K562 (cell line): ENCODE results near the gene TRAF7. TPM values are rescaled to one million over a fixed set of nuclear protein-coding genes. Genes with fewer than 3 reads are reported as not detected.

Experiments
- ATAC-seq: fragments of 200-7000 bp; cut with Tn5 transposase; 3 replicates; pipeline ENCODE4 v1.9.1; 2020; ENCODE audit warnings: moderate library complexity
- BruUV-seq: library from RNA; stranded (reverse); fragments of 400-500 nt; replicated peaks from 2 replicates; lab custom pipeline; 2021; lab: Mats Ljungman, UMichigan
- CTCF ChIA-PET: fragments of 300-600 bp; formaldehyde crosslinking; extraction: SDS; loops from one replicate; lab custom pipeline; 2021; ENCODE audit warnings: low intra/inter-chr PET ratio; lab: Yijun Ruan, JAX
- POLR2A ChIA-PET: fragments of 300-600, 350-650 bp; sonication (Branson Sonifier 250); formaldehyde crosslinking; extraction: SDS; loops from one replicate; lab custom pipeline; 2021; ENCODE audit warnings: antibody characterized with exemption, inconsistent platforms; lab: Yijun Ruan, JAX
- DNase-seq, 4 experiments: peaks; one replicate each; pipeline versions ENCODE4 v3.0.0 to v3.0.0-alpha.2; 2011 to 2018; ENCODE audit warnings: low spot score in 3 of 4, mixed read lengths in 3 of 4; ENCODE audit errors: extremely low read depth in 1 of 4
- FAIRE-seq: peaks from 2 replicates; lab custom pipeline; 2011; peaks lifted over from hg19 to GRCh38; lab: Jason Lieb, UNC
- H2AFZ ChIP-seq: 2 replicates; pipeline ENCODE4 v1.6.0; 2011; ENCODE audit warnings: low read depth, low read length, control low read depth, inconsistent platforms
- H3K27ac ChIP-seq: fragments of 200-600 bp; 3 replicates; pipeline ENCODE4 v1.8.0; 2011; ENCODE audit warnings: low read depth, mild to moderate bottlenecking, control low read depth, inconsistent platforms, low read length, moderate library complexity, mixed read lengths; ENCODE audit errors: extremely low read depth
- H3K27me3 ChIP-seq, 2 experiments: fragments of 300-600 bp in 1 of 2; 2 replicates in 1 of 2; 3 replicates in 1 of 2; pipeline versions ENCODE4 v1.6.0 to v1.8.0; 2011; ENCODE audit warnings: inconsistent platforms in 2 of 2, low read length in 2 of 2, mild to moderate bottlenecking in 1 of 2, mixed read lengths in 1 of 2, moderate library complexity in 1 of 2; ENCODE audit not compliant: control insufficient read depth in 2 of 2, insufficient read depth in 2 of 2
- H3K36me3 ChIP-seq: fragments of 300-600 bp; 3 replicates; pipeline ENCODE4 v1.8.0; 2011; ENCODE audit warnings: mild to moderate bottlenecking, low read length, inconsistent platforms; ENCODE audit not compliant: control insufficient read depth, insufficient read depth
- H3K4me1 ChIP-seq, 2 experiments: fragments of 200-600 bp in 1 of 2; replicated peaks in 1 of 2; 2 replicates in 1 of 2; 3 replicates in 1 of 2; pipeline versions ENCODE4 v1.5.1 to v1.8.0; 2011; ENCODE audit warnings: inconsistent platforms in 2 of 2, low read length in 2 of 2, mild to moderate bottlenecking in 1 of 2, mixed read lengths in 1 of 2, moderate library complexity in 1 of 2; ENCODE audit not compliant: control insufficient read depth in 2 of 2, insufficient read depth in 2 of 2
- H3K4me2 ChIP-seq: 2 replicates; pipeline ENCODE4 v1.6.1; 2011; ENCODE audit warnings: low read length, control low read depth, inconsistent platforms, mixed read lengths; ENCODE audit not compliant: insufficient read depth
- H3K4me3 ChIP-seq: fragments of 200-600 bp; sonication (generic), shearing (Covaris generic); 2 replicates; pipeline ENCODE4 v1.5.1; 2016; ENCODE audit warnings: control low read depth, inconsistent platforms
- H3K79me2 ChIP-seq: fragments of 200-600 bp; 3 replicates; pipeline ENCODE4 v1.8.0; 2011; ENCODE audit warnings: low read length, inconsistent platforms; ENCODE audit not compliant: control insufficient read depth, insufficient read depth
- H3K9ac ChIP-seq, 2 experiments: 2 replicates each; pipeline versions ENCODE4 v1.6.0 to v1.6.1; 2011; ENCODE audit warnings: low read depth in 2 of 2, low read length in 2 of 2, control low read depth in 1 of 2, inconsistent platforms in 1 of 2, mild to moderate bottlenecking in 1 of 2, mixed read lengths in 1 of 2; ENCODE audit not compliant: insufficient read depth in 1 of 2
- H3K9me1 ChIP-seq: one replicate; pipeline ENCODE4 v1.6.0; 2011; ENCODE audit warnings: inconsistent platforms, mild to moderate bottlenecking, low read length, moderate library complexity; ENCODE audit not compliant: control insufficient read depth, insufficient read depth
- H3K9me3 ChIP-seq: replicated peaks from 2 replicates; pipeline ENCODE4 v1.5.1; 2011; ENCODE audit warnings: low read depth, low read length, inconsistent platforms; ENCODE audit not compliant: control insufficient read depth, insufficient read depth
- H4K20me1 ChIP-seq: replicated peaks from 2 replicates; pipeline ENCODE4 v1.6.1; 2011; ENCODE audit warnings: low read length, inconsistent platforms, mixed read lengths; ENCODE audit not compliant: control insufficient read depth, insufficient read depth
- ETV1 ChIP-seq: fragments of 450-650 bp; conservative IDR thresholded peaks from 2 replicates; pipeline ENCODE4 v1.6.1; 2016; ENCODE audit warnings: missing genetic modification characterization, control low read depth, low read depth, missing compliant biosample characterization
- FOXA1 ChIP-seq: fragments of 450-650 bp; IDR thresholded peaks from 2 replicates; pipeline ENCODE4 v1.6.1; 2016; ENCODE audit warnings: mild to moderate bottlenecking, borderline replicate concordance
- POLR2G ChIP-seq: fragments of 200-400 bp; formaldehyde crosslinking; IDR thresholded peaks from 2 replicates; pipeline ENCODE4 v1.6.1; 2017; ENCODE audit warnings: low read depth, mild to moderate bottlenecking, antibody characterized with exemption, low read length, moderate library complexity
- PTBP1 ChIP-seq: fragments of 200-400 bp; formaldehyde crosslinking; IDR thresholded peaks from 2 replicates; pipeline ENCODE4 v1.6.1; 2017; ENCODE audit warnings: low read depth, low read length
- SAP30 ChIP-seq: fragments of 200-600 bp; sonication (generic); IDR thresholded peaks from 2 replicates; pipeline ENCODE4 v1.6.1; 2012; ENCODE audit warnings: borderline replicate concordance, low read depth, mild to moderate bottlenecking, moderate library complexity, low read length, control low read depth, inconsistent platforms; ENCODE audit not compliant: insufficient read depth, poor library complexity, severe bottlenecking
- STAT5A ChIP-seq: IDR thresholded peaks from 2 replicates; pipeline ENCODE4 v1.6.1; 2012; ENCODE audit warnings: low read length, inconsistent platforms, borderline replicate concordance
- ZNF699 ChIP-seq: fragments of 250-450 bp; sonication (Bioruptor Pico); IDR thresholded peaks from 2 replicates; pipeline ENCODE4 v1.8.0; 2021; ENCODE audit warnings: mild to moderate bottlenecking, moderate library complexity; ENCODE audit not compliant: insufficient replicate concordance
- WGBS: fragments of 100-300 bp; shearing (Covaris generic); methylation state at CpG from one replicate; pipeline ENCODE4 v1.1.6; 2016; ENCODE audit warnings: low coverage, mixed read lengths; ENCODE audit not compliant: insufficient coverage; ENCODE audit errors: missing lambda C conversion rate; 5-methylcytosine and 5-hydroxymethylcytosine counted together
- in situ Hi-C: fragments of 300-500 bp; cut with MboI; formaldehyde crosslinking; loops from 4 replicates; pipeline ENCODE4 v1.15.0; 2018; ENCODE audit warnings: inconsistent platforms, mixed read lengths
- intact Hi-C: fragments of 100-400 bp; cut with micrococcal nuclease; formaldehyde crosslinking; loops from 2 replicates; pipeline ENCODE4 v1.14.2; 2022
- polyA plus RNA-seq, 8 experiments: library from polyadenylated mRNA; depleted of rRNA in 4 of 8; stranded (reverse) in 5 of 8; unstranded in 3 of 8; fragments of >200 nt; fragmentation: Nextera tagmentation in 2 of 8; fragmentation: Illumina TruSeq in 1 of 8; extraction: Ambion mirVana in 2 of 8; extraction: Trizol in 1 of 8; gene quantifications; 2 replicates each; pipeline versions ENCODE4 v1.2.1 to v1.2.3, GENCODE V29; 2011 to 2014; ENCODE audit warnings: inconsistent platforms in 1 of 8, missing spikeins in 1 of 8
- total RNA-seq, 7 experiments: library from RNA; depleted of rRNA in 6 of 7; stranded (reverse); fragments of >200 nt in 6 of 7; fragmentation: Illumina TruSeq in 2 of 7; extraction: Trizol in 2 of 7; gene quantifications; 2 replicates each; pipeline versions ENCODE4 v1.2.1 to v1.2.3, GENCODE V29; 2011 to 2021; ENCODE audit warnings: low replicate concordance in 1 of 7

TRAF7 gene
- total and polyA plus RNA-seq, 9 of the 15 experiments (the other 6 are each of a cell fraction or from before 2014, with no cell fraction given): 1.1 to 113 (median 41.6) TPM

DNA sequence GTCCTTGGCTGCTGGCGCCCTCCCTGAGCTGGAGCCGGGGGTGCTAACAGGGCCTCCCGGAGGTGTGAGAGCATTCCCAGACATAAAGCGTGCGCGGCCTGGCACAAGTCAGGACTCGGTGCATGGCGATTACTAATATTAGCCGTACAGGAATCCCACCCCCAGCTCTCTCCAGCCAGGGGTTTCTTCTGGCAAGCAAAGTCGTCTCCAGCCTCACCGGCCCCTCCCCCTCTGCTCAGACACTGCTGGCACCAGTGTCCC, 35.8 kb downstream of the TRAF7 start:
- H3K27me3 ChIP-seq: no peaks in the 10 kb centered on the region
- H3K79me2 ChIP-seq: no peaks in the 10 kb centered on the region
- no peaks in the 10 kb centered on the region for H3K9me1 ChIP-seq
- H3K9ac ChIP-seq: peak overlapping the region in 1 of 2 experiments; percentile 58; a peak in 2 of 4 replicates
- ChIA-PET POLR2A (interaction anchor here (1.2 to 3.4 kb wide), 3 partner anchors 21 to 36 kb away, joined by 5 to 11 read pairs (median 6); partner anchors contain the start of gene TRAF7), CTCF (no interaction called here)
- H3K9me3 ChIP-seq: no peaks in the 10 kb centered on the region
- H3K4me1 ChIP-seq: peaks cover 3 to 69% of the 10 kb centered on the region in 2 experiments; a peak in 4 of 5 replicates
- H3K36me3 ChIP-seq: no peaks in the 10 kb centered on the region
- H3K4me3 ChIP-seq: no peak overlapping the region
- TF ChIP-seq FOXA1 (no peak), STAT5A (no peak), SAP30 (no peak), PTBP1 (no peak), ETV1 (tag) (no peak), POLR2G (peak; percentile 12; the same call in 1 of the 2 replicates), ZNF699 (CRISPR knock-in tag) (no peak)
- FAIRE-seq: no peak
- H3K4me2 ChIP-seq: no peak overlapping the region
- no TSS peak for BruUV-seq
- in situ Hi-C loops (no loop called here), intact Hi-C loops (no loop called here)
- ATAC-seq: no peak
- H2AFZ ChIP-seq: no peak overlapping the region
- H4K20me1 ChIP-seq: 0 out of 2 replicates have a peak, but pooled peaks cover 6% of the 10 kb centered on the region
- no peak overlapping the region for H3K27ac ChIP-seq
- WGBS: 88% methylated on average over 9 of the region's 11 CpGs
- DNase-seq: no peak
